Gastroesophageal sphincter (tissue), 4 donors: ENCODE results near the gene NPS. TPM values are rescaled to one million over a fixed set of nuclear protein-coding genes. Genes with fewer than 3 reads are reported as not detected.

Experiments used
- ATAC-seq: fragments of 150-250 bp; one replicate; pipeline ENCODE4 v1.9.1; 2016; ENCODE audit warnings: mild to moderate bottlenecking, moderate library complexity
- H3K27ac ChIP-seq, 4 donors: fragments of 200-600 bp; sonication (generic) in 3 of 4; 1 replicate in 3 of 4; 2 replicates in 1 of 4; pipeline ENCODE4 v1.5.1; 2016 to 2019
- H3K27me3 ChIP-seq: fragments of 200-600 bp; sonication (generic); one replicate; pipeline ENCODE4 v1.5.1; 2019
- H3K36me3 ChIP-seq, 2 donors: fragments of 200-600 bp; sonication (generic); one replicate each; pipeline ENCODE4 v1.5.1; 2019; ENCODE audit warnings: control low read depth in 1 of 2
- H3K4me1 ChIP-seq, 3 donors: fragments of 200-600 bp; sonication (generic); 1 replicate in 2 of 3; 2 replicates in 1 of 3; pipeline ENCODE4 v1.5.1; 2016 to 2019; ENCODE audit warnings: control low read depth in 2 of 3
- H3K4me3 ChIP-seq, 2 donors: fragments of 200-600 bp; sonication (generic); one replicate each; pipeline ENCODE4 v1.5.1; 2019; ENCODE audit warnings: mild to moderate bottlenecking in 1 of 2, moderate library complexity in 1 of 2
- H3K9me3 ChIP-seq, 3 donors: fragments of 200-600 bp; sonication (generic); one replicate each; pipeline ENCODE4 v1.5.1; 2017 to 2019; ENCODE audit warnings: control low read depth in 2 of 3
- EP300 ChIP-seq: sonication (generic); formaldehyde crosslinking; IDR thresholded peaks from one replicate; pipeline ENCODE4 v1.6.1; 2017; ENCODE audit warnings: antibody characterized with exemption, mild to moderate bottlenecking
- POLR2A ChIP-seq, 2 donors: fragments of 450-650 bp; IDR thresholded peaks; one replicate each; pipeline ENCODE4 v1.6.1; 2017; ENCODE audit warnings: antibody characterized with exemption in 2 of 2, mild to moderate bottlenecking in 2 of 2, moderate library complexity in 1 of 2
- POLR2AphosphoS5 ChIP-seq: sonication (generic); formaldehyde crosslinking; IDR thresholded peaks from one replicate; pipeline ENCODE4 v1.6.1; 2017; ENCODE audit warnings: antibody characterized with exemption
- WGBS, 2 donors: methylation state at CpG; one replicate each; pipeline ENCODE4 v1.1.5; 2018; ENCODE audit warnings: low coverage in 1 of 2; 5-methylcytosine and 5-hydroxymethylcytosine counted together
- total RNA-seq, 4 donors: library from RNA; depleted of rRNA; stranded (reverse); fragments of >200 nt; gene quantifications; one replicate each; pipeline ENCODE4 v1.1.0, GENCODE V29; 2016
- TF ChIP-seq, protein P1 (sequence below), 4 experiments: fragments of 200-600 bp in 2 of 4; fragments of 450-650 bp in 2 of 4; sonication (generic) in 1 of 4; IDR thresholded peaks; one replicate each; pipeline ENCODE4 v1.5.1; 2017 to 2019; ENCODE audit warnings: antibody characterized with exemption in 4 of 4, mild to moderate bottlenecking in 2 of 4, moderate library complexity in 2 of 4

The NPS gene
- total RNA-seq, 4 donors from 2014 or later, result not detected

GRCh38 chr10:127564644-127565043 is 15.5 kb downstream of the NPS start:
- H3K4me1 ChIP-seq, result no peaks in the 10 kb centered on the region
- peaks cover 36% of the 10 kb centered on the region for H3K27me3 ChIP-seq
- no peak for TF ChIP-seq EP300
- TF ChIP-seq, protein P1, sequence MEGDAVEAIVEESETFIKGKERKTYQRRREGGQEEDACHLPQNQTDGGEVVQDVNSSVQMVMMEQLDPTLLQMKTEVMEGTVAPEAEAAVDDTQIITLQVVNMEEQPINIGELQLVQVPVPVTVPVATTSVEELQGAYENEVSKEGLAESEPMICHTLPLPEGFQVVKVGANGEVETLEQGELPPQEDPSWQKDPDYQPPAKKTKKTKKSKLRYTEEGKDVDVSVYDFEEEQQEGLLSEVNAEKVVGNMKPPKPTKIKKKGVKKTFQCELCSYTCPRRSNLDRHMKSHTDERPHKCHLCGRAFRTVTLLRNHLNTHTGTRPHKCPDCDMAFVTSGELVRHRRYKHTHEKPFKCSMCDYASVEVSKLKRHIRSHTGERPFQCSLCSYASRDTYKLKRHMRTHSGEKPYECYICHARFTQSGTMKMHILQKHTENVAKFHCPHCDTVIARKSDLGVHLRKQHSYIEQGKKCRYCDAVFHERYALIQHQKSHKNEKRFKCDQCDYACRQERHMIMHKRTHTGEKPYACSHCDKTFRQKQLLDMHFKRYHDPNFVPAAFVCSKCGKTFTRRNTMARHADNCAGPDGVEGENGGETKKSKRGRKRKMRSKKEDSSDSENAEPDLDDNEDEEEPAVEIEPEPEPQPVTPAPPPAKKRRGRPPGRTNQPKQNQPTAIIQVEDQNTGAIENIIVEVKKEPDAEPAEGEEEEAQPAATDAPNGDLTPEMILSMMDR (IDR thresholded peaks at IDR 0.05), result no peak
- TF ChIP-seq POLR2AphosphoS5, result no peak
- no peak for TF ChIP-seq POLR2A (IDR thresholded peaks at IDR 0.05)
- no peak overlapping the region for H3K4me3 ChIP-seq
- no peak for ATAC-seq
- no peaks in the 10 kb centered on the region for H3K9me3 ChIP-seq
- no peak overlapping the region for H3K27ac ChIP-seq
- H3K36me3 ChIP-seq, result no peaks in the 10 kb centered on the region
- WGBS, 2 donors, result 74 to 88% methylated on average over 1 to 4 of the region's 4 CpGs

DNA sequence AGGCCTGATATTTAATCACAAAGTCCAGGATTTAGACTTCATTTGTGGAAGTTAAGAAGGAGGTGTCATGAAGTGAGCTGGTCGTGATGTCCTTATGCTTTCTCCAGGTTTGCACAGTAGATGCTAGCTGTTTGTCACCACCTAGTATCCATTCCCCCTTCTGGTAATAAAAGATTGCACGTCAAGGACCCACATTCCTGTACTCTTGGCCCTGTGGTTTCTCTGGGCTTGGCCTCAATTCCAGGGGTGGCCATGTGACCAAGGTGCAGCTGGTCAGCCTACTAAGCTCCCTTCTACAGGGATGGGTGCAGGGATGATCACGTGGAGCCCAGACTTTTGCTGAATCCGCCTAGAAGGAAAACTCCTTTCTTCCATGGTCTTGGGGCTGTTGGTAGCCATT is 16.5 kb downstream of the NPS start:
- 52 to 65% methylated on average over 2 of the region's 4 CpGs for WGBS, 2 donors
- H3K9me3 ChIP-seq, result no peaks in the 10 kb centered on the region
- H3K4me3 ChIP-seq, result no peak overlapping the region
- peaks cover 34% of the 10 kb centered on the region for H3K27me3 ChIP-seq
- no peak for TF ChIP-seq POLR2A (IDR thresholded peaks at IDR 0.05)
- TF ChIP-seq, protein P1 (IDR thresholded peaks at IDR 0.05), result no peak
- no peak for TF ChIP-seq POLR2AphosphoS5
- no peak for TF ChIP-seq EP300
- H3K27ac ChIP-seq, result no peak overlapping the region
- no peaks in the 10 kb centered on the region for H3K36me3 ChIP-seq
- H3K4me1 ChIP-seq, result no peaks in the 10 kb centered on the region
- no peak for ATAC-seq

GRCh38 chr10:127569210-127569609 is 20.1 kb downstream of the NPS start:
- WGBS, 2 donors, result 73 to 92% methylated on average over 4 of the region's 4 CpGs
- H3K27me3 ChIP-seq, result peaks cover 25% of the 10 kb centered on the region
- H3K4me3 ChIP-seq, result no peak overlapping the region
- no peak overlapping the region for H3K27ac ChIP-seq
- no peaks in the 10 kb centered on the region for H3K4me1 ChIP-seq
- TF ChIP-seq EP300, result no peak
- TF ChIP-seq POLR2AphosphoS5, result no peak
- TF ChIP-seq POLR2A (IDR thresholded peaks at IDR 0.05), result no peak
- TF ChIP-seq, protein P1 (IDR thresholded peaks at IDR 0.05), result no peak
- H3K36me3 ChIP-seq, result no peaks in the 10 kb centered on the region
- ATAC-seq, result no peak
- peaks cover 0 to 15% (median 0%) of the 10 kb centered on the region in 3 donors for H3K9me3 ChIP-seq

DNA sequence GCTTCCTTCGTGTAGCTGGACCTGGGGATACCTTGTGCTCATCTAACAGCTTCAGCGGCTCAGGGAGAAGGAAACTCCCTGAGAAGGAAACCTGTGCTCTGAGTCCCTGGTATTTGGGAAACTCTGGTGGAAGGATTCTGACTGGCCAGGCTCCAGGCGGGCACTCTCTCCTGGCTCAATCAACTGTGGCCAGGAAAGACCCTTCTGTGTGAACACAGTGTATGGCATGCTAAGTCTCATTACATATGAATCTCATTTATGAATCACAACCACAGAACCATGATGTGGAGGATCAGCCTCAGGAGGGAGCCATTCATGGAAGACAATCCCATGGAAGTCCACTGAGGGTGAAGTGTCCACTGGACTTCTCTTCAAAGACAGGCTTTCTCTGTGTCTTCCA is 20.9 kb downstream of the NPS start:
- 55 to 100% methylated on average over 1 to 2 of the region's 3 CpGs for WGBS, 2 donors
- Histone ChIP-seq H3K27me3 (peaks cover 18% of the 10 kb centered on the region), H3K27ac (no peak overlapping the region), H3K4me3 (no peak overlapping the region), H3K9me3 (peaks cover 0 to 15% (median 0%) of the 10 kb centered on the region in 3 donors), H3K36me3 (no peaks in the 10 kb centered on the region), H3K4me1 (no peaks in the 10 kb centered on the region)
- ATAC-seq, result no peak
- TF ChIP-seq EP300 (no peak), POLR2AphosphoS5 (no peak), POLR2A (IDR thresholded peaks at IDR 0.05) (no peak)
- TF ChIP-seq, protein P1 (IDR thresholded peaks at IDR 0.05), result no peak

- Histone ChIP-seq H3K27me3 (peaks cover 11% of the 10 kb centered on the region), H3K9me3 (peaks cover 0 to 15% (median 0%) of the 10 kb centered on the region in 3 donors), H3K4me3 (no peak overlapping the region), H3K27ac (no peak overlapping the region), H3K36me3 (no peaks in the 10 kb centered on the region), H3K4me1 (peaks cover 0 to 3% (median 0%) of the 10 kb centered on the region in 3 donors)
- 38 to 39% methylated on average over 1 of the region's 1 CpG for WGBS, 2 donors
- no peak for TF ChIP-seq POLR2AphosphoS5
- no peak for TF ChIP-seq EP300
- no peak for TF ChIP-seq POLR2A (IDR thresholded peaks at IDR 0.05)
- TF ChIP-seq, protein P1 (IDR thresholded peaks at IDR 0.05), result no peak
- no peak for ATAC-seq
Observed at GRCh38 chr10:127571386-127571785, 22.3 kb downstream of the NPS start.
